Measurements from ENCODE around the gene SEMA4A. TPM values are rescaled to one million over a fixed set of nuclear protein-coding genes. Genes with fewer than 3 reads are reported as not detected.

Gene SEMA4A
- total and polyA plus RNA-seq, 9 of the 15 experiments (the other 6 are each of a cell fraction or from before 2014, with no cell fraction given), result 0.04 to 1.7 (median 0.45) TPM

DNA sequence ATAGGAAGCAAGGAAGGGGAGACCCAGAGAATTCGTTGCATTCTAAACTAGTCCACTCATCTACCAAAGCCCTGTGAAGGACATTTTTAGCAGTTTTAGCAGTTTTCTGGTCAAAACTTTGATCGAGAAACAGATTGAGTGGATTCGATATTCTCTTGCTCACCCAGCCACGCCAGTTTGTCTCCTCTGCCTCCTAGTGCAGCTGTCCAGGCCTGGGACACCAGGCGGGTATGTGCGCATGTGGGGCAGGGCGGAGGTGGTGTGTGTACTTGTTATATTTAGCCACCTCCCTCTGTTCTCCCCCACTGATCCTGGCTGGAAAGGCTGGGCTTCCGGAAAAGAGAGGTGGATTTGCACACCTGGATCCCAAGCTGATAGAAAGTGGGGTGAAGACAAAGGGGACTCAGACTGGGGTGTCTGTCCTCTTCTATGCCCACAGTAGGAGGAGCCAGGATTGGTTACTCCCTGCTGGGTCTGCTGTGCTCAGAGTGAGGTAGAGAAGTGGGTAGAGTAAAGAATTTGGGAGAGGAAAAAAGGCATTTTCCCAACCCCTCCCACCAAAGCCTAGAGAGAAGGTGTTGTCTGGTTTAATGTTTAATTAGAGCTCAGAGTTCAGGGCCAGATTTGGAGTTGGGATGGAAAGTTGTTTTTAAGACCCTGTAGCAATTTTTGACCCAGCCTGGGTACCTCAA is 35.1 kb upstream of the SEMA4A start (continued):
- TF ChIP-seq, protein P1, sequence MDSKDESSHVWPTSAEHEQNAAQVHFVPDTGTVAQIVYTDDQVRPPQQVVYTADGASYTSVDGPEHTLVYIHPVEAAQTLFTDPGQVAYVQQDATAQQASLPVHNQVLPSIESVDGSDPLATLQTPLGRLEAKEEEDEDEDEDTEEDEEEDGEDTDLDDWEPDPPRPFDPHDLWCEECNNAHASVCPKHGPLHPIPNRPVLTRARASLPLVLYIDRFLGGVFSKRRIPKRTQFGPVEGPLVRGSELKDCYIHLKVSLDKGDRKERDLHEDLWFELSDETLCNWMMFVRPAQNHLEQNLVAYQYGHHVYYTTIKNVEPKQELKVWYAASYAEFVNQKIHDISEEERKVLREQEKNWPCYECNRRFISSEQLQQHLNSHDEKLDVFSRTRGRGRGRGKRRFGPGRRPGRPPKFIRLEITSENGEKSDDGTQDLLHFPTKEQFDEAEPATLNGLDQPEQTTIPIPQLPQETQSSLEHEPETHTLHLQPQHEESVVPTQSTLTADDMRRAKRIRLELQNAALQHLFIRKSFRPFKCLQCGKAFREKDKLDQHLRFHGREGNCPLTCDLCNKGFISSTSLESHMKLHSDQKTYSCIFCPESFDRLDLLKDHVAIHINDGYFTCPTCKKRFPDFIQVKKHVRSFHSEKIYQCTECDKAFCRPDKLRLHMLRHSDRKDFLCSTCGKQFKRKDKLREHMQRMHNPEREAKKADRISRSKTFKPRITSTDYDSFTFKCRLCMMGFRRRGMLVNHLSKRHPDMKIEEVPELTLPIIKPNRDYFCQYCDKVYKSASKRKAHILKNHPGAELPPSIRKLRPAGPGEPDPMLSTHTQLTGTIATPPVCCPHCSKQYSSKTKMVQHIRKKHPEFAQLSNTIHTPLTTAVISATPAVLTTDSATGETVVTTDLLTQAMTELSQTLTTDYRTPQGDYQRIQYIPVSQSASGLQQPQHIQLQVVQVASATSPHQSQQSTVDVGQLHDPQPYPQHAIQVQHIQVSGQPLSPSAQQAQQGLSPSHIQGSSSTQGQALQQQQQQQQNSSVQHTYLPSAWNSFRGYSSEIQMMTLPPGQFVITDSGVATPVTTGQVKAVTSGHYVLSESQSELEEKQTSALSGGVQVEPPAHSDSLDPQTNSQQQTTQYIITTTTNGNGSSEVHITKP (IDR thresholded peaks at IDR 0.05; ENCODE audit: partially characterized antibody), result peak; percentile 50

DNA sequence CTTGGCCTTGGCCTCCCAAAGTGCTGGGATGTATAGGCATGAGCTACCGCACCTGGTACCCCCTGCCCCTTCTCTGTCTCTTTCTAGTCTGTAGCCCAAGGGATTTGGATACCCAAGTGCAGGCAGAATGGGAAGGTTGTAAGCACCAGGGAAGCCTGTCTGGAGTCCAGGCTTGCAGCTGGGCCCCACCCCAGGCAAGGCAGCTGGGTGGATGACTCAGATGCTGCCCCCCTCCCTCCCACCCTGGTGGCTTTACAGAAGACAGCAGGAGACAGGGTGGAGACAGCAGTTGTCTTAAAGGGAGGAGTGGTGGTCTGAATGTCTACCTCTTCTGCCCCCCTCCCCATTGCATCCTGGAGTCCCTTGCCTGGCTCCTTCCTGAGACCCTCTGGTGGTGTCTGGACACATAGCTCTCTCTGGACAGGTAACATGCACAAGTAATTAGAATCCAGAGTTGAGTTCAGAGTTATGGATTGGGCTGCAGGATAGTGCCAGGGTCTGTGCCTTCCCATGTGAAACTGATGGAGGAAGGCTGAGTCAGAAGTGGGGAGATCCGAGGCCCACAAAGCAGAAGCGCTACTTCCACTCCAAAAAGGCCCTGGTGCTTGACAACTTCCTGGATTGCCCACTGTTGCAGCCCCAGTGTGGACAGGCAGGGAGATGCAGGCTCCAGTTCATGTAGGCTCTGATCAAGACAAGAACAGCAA is 33.7 kb upstream of the SEMA4A start:
- BruUV-seq (replicated peaks), result no TSS peak
- H3K79me2 ChIP-seq (ENCODE audit: control insufficient read depth, insufficient read depth, low read length), result peaks cover 98% of the 10 kb centered on the region
- ChIA-PET CTCF (ENCODE audit: low intra/inter-chr PET ratio) (no interaction called here), POLR2A (interaction anchor here (0.9 to 8.5 kb wide), 6 partner anchors 8 to 182 kb away, joined by 3 to 164 read pairs (median 4); no protein-coding TSS in a partner anchor)
- ATAC-seq (peak; percentile 59), FAIRE-seq (peak; percentile 61), DNase-seq (ENCODE audit: extremely low read depth in 1 of 4, low spot score in 3 of 4) (peak; percentile 71 to 87 (median 78))
- H3K27ac ChIP-seq (ENCODE audit: extremely low read depth, low read depth, low read length), result peak overlapping the region; percentile 56
- intact Hi-C loops (cut with micrococcal nuclease), result loop anchor here (10.0 kb wide), 1 partner anchor 185 kb away; the partner anchor contains the start of gene KHDC4
- H2AFZ ChIP-seq (ENCODE audit: low read depth, low read length), result no peak overlapping the region
- no peak overlapping the region for H3K4me3 ChIP-seq
- peak overlapping the region; percentile 39 to 57; a peak in 2 of 4 replicates for H3K9ac ChIP-seq (ENCODE audit: insufficient read depth in 1 of 2, low read depth in 2 of 2, low read length in 2 of 2)
- WGBS (ENCODE audit: insufficient coverage, low coverage, missing lambda C conversion rate), result 12% methylated on average over 3 of the region's 3 CpGs
- H3K9me1 ChIP-seq (ENCODE audit: control insufficient read depth, insufficient read depth, low read length), result no peaks in the 10 kb centered on the region
- H4K20me1 ChIP-seq (replicated peaks; ENCODE audit: control insufficient read depth, insufficient read depth, low read length), result peaks cover 27% of the 10 kb centered on the region
- no peaks in the 10 kb centered on the region for H3K9me3 ChIP-seq (replicated peaks; ENCODE audit: control insufficient read depth, insufficient read depth, low read depth, low read length)
- peaks cover 58 to 80% of the 10 kb centered on the region in 2 experiments for H3K4me1 ChIP-seq (replicated peaks in 1 of 2; ENCODE audit: control insufficient read depth in 2 of 2, insufficient read depth in 2 of 2, low read length in 2 of 2)
- H3K36me3 ChIP-seq (ENCODE audit: control insufficient read depth, insufficient read depth, low read length), result peaks cover 27% of the 10 kb centered on the region; the same call in 2 of the 3 replicates
- H3K27me3 ChIP-seq (ENCODE audit: control insufficient read depth in 2 of 2, insufficient read depth in 2 of 2, low read length in 2 of 2), result no peaks in the 10 kb centered on the region
- H3K4me2 ChIP-seq (ENCODE audit: insufficient read depth, low read length), result peak overlapping the region; percentile 70
- in situ Hi-C loops (cut with MboI), result no loop called here
- TF ChIP-seq, protein P2, sequence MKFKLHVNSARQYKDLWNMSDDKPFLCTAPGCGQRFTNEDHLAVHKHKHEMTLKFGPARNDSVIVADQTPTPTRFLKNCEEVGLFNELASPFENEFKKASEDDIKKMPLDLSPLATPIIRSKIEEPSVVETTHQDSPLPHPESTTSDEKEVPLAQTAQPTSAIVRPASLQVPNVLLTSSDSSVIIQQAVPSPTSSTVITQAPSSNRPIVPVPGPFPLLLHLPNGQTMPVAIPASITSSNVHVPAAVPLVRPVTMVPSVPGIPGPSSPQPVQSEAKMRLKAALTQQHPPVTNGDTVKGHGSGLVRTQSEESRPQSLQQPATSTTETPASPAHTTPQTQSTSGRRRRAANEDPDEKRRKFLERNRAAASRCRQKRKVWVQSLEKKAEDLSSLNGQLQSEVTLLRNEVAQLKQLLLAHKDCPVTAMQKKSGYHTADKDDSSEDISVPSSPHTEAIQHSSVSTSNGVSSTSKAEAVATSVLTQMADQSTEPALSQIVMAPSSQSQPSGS (CRISPR knock-in tag; IDR thresholded peaks at IDR 0.05), result no peak
- TF ChIP-seq, protein P3, sequence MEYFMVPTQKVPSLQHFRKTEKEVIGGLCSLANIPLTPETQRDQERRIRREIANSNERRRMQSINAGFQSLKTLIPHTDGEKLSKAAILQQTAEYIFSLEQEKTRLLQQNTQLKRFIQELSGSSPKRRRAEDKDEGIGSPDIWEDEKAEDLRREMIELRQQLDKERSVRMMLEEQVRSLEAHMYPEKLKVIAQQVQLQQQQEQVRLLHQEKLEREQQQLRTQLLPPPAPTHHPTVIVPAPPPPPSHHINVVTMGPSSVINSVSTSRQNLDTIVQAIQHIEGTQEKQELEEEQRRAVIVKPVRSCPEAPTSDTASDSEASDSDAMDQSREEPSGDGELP (CRISPR knock-in tag; IDR thresholded peaks at IDR 0.05; ENCODE audit: borderline replicate concordance), result peak; percentile 96
- peak; percentile 35; the same call in 1 of the 2 replicates for TF ChIP-seq NFE2 (IDR thresholded peaks at IDR 0.05; ENCODE audit: low read depth)
- TF ChIP-seq ZNF785 (CRISPR knock-in tag; IDR thresholded peaks at IDR 0.05), result no peak
- TF ChIP-seq SRF (CRISPR knock-in tag; IDR thresholded peaks at IDR 0.05), result peak in 1 of 2 experiments; percentile 27; a peak in 1 of 4 replicates
- peak; percentile 66; the same call in 1 of the 2 replicates for TF ChIP-seq ZBTB7A (IDR thresholded peaks at IDR 0.05; ENCODE audit: borderline replicate concordance, control insufficient read depth, low read depth, low read length)
- no peak for TF ChIP-seq GABPA (tag; conservative IDR thresholded peaks at IDR 0.05; ENCODE audit: low read depth)
- TF ChIP-seq PHF21A (IDR thresholded peaks at IDR 0.05; ENCODE audit: borderline replicate concordance, low read depth), result no peak
- TF ChIP-seq SP1 (CRISPR knock-in tag; IDR thresholded peaks at IDR 0.05), result no peak
- no peak for TF ChIP-seq TBP (optimal IDR thresholded peaks at IDR 0.05; ENCODE audit: low read depth, low read length)
- TF ChIP-seq SMC3 (conservative IDR thresholded peaks at IDR 0.05; ENCODE audit: insufficient read depth, low read depth, low read length), result no peak
